GM23248 (cell line): Measurements from ENCODE around the gene LIMD2. TPM values are rescaled to one million over a fixed set of nuclear protein-coding genes. Genes with fewer than 3 reads are reported as not detected.

Experiments
- DNase-seq: peaks from one replicate; pipeline ENCODE4 v3.0.0-alpha.2; 2015
- H2AFZ ChIP-seq: fragments of 200-600 bp; sonication (generic); 2 replicates; pipeline ENCODE4 v1.6.1; 2016; ENCODE audit warnings: antibody characterized with exemption
- H3F3A ChIP-seq: fragments of 200-600 bp; sonication (generic); 2 replicates; pipeline ENCODE4 v1.6.1; 2016; ENCODE audit warnings: mild to moderate bottlenecking, antibody characterized with exemption, mixed run types; ENCODE audit not compliant: insufficient read depth
- H3K27ac ChIP-seq: fragments of 200-600 bp; sonication (generic); 2 replicates; pipeline ENCODE4 v1.5.1; 2016; ENCODE audit warnings: mild to moderate bottlenecking
- H3K27me3 ChIP-seq: fragments of 200-600 bp; sonication (generic); replicated peaks from 2 replicates; pipeline ENCODE4 v1.6.1; 2016; ENCODE audit warnings: mild to moderate bottlenecking; ENCODE audit not compliant: insufficient read depth
- H3K36me3 ChIP-seq: fragments of 200-600 bp; sonication (generic); 2 replicates; pipeline ENCODE4 v1.6.1; 2016; ENCODE audit warnings: low read depth, mild to moderate bottlenecking
- H3K4me1 ChIP-seq: fragments of 200-600 bp; sonication (generic); 2 replicates; pipeline ENCODE4 v1.6.1; 2016; ENCODE audit warnings: mild to moderate bottlenecking; ENCODE audit not compliant: insufficient read depth
- H3K4me2 ChIP-seq: fragments of 200-600 bp; sonication (generic); one replicate; pipeline ENCODE4 v1.6.1; 2016; ENCODE audit warnings: mild to moderate bottlenecking; ENCODE audit not compliant: unreplicated experiment
- H3K4me3 ChIP-seq: fragments of 200-600 bp; sonication (generic); 2 replicates; pipeline ENCODE4 v1.5.1; 2016; ENCODE audit warnings: mild to moderate bottlenecking
- H3K79me2 ChIP-seq: fragments of 200-600 bp; sonication (generic); 2 replicates; pipeline ENCODE4 v1.6.1; 2016; ENCODE audit warnings: mild to moderate bottlenecking; ENCODE audit not compliant: insufficient read depth
- H3K9ac ChIP-seq: fragments of 200-600 bp; sonication (generic); 2 replicates; pipeline ENCODE4 v1.6.1; 2016; ENCODE audit warnings: mild to moderate bottlenecking
- H3K9me2 ChIP-seq: fragments of 200-600 bp; sonication (generic); 2 replicates; pipeline ENCODE4 v1.6.1; 2016; ENCODE audit warnings: mixed run types, mild to moderate bottlenecking, moderate library complexity; ENCODE audit not compliant: insufficient read depth
- H3K9me3 ChIP-seq: fragments of 200-600 bp; sonication (generic); one replicate; pipeline ENCODE4 v1.6.1; 2017; ENCODE audit warnings: low read depth
- H4K20me1 ChIP-seq: fragments of 200-600 bp; sonication (generic); 2 replicates; pipeline ENCODE4 v1.6.0; 2016; ENCODE audit not compliant: insufficient read depth
- EZH2 ChIP-seq: fragments of 200-600 bp; sonication (generic); IDR thresholded peaks from 2 replicates; pipeline ENCODE4 v1.6.1; 2018; ENCODE audit warnings: antibody characterized with exemption, mild to moderate bottlenecking; ENCODE audit not compliant: insufficient read depth, poor library complexity, severe bottlenecking
- EZH2phosphoT487 ChIP-seq: fragments of 200-600 bp; sonication (generic); IDR thresholded peaks from 2 replicates; pipeline ENCODE4 v1.6.1; 2018; ENCODE audit warnings: antibody characterized with exemption, moderate library complexity, mild to moderate bottlenecking, low read depth; ENCODE audit not compliant: insufficient read depth
- WGBS, 2 experiments: methylation state at CpG; one replicate each; pipeline ENCODE4 v1.1.6; 2015 to 2017; ENCODE audit warnings: low lambda C conversion rate in 2 of 2, low coverage in 1 of 2; ENCODE audit errors: missing lambda C conversion rate in 2 of 2; 5-methylcytosine and 5-hydroxymethylcytosine counted together
- in situ Hi-C: fragments of 300-500 bp; cut with MboI; formaldehyde crosslinking; loops from 2 replicates; pipeline ENCODE4 v1.15.0; 2020
- polyA plus RNA-seq: library from polyadenylated mRNA; unstranded; fragments of >200 nt; fragmentation: Nextera tagmentation; extraction: Ambion mirVana; gene quantifications from 2 replicates; pipeline ENCODE4 v1.2.1, GENCODE V29; 2016
- total RNA-seq: library from RNA; depleted of rRNA; stranded (reverse); fragments of >200 nt; shearing (Covaris generic); gene quantifications from 2 replicates; pipeline ENCODE4 v1.2.3, GENCODE V29; 2014

Gene LIMD2
- total and polyA plus RNA-seq, 2 experiments from 2014 or later, result 9.1 to 15.8 TPM

DNA sequence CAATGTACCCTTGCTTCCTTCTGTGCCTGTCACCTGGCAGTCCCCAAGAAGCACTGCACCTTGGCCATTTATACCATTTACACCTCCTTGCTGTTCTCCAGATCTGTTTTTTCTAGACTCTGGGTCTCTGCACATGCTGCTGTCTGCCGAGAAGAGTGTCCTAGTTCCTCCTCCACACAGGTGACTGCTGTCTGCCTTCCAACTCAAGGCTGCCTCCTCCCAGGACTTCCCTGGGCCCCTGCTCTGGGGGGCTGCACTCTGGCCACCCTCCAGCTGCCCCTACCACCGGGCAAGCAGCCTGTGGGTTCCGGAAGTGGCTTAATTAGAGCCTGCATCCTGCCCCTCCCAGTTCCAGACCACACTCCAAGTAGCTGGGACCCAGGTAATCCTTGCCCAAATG lies 5.7 kb upstream of the LIMD2 start:
- Histone ChIP-seq H3K27ac (no peak overlapping the region), H3K4me2 (no peak overlapping the region), H3K36me3 (peaks cover 15% of the 10 kb centered on the region; the same call in 1 of the 2 replicates), H3K9ac (no peak overlapping the region), H3K4me1 (0 out of 2 replicates have a peak, but pooled peaks cover 4% of the 10 kb centered on the region), H3K27me3 (no peaks in the 10 kb centered on the region), H3F3A (peaks cover 5% of the 10 kb centered on the region; the same call in 1 of the 2 replicates), H4K20me1 (no peaks in the 10 kb centered on the region), H3K4me3 (no peak overlapping the region), H3K9me3 (no peaks in the 10 kb centered on the region), H3K9me2 (no peaks in the 10 kb centered on the region), H3K79me2 (no peaks in the 10 kb centered on the region), H2AFZ (no peak overlapping the region)
- in situ Hi-C loops, result no loop called here
- 90 to 91% methylated on average over 3 of the region's 3 CpGs for WGBS, 2 experiments
- TF ChIP-seq EZH2, result no peak
- no peak for DNase-seq

DNA sequence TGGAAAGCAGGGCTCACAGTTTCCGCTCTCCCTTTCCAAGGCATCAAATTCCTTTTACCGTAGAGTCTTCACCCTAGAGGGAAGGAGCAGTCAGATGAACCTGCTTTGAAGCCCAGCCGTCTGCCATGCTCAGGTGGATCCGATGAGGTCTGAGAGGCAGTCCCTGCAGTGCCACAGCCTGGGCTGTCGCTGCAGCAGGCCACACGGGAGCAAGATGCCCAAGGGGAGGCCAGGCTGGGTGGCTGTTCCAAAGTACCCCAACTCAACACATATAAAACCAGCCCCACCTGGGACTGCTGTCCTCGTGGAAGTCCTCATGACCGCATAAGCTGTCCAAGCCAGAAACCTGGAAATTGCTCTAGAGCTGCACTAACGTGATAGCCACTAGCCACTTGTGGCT lies 4.9 kb upstream of the LIMD2 start:
- Histone ChIP-seq H3K4me2 (no peak overlapping the region), H3K36me3 (peaks cover 15% of the 10 kb centered on the region; the same call in 1 of the 2 replicates), H2AFZ (no peak overlapping the region), H3K9me3 (no peaks in the 10 kb centered on the region), H3F3A (peaks cover 5% of the 10 kb centered on the region; the same call in 1 of the 2 replicates), H4K20me1 (no peaks in the 10 kb centered on the region), H3K9me2 (no peaks in the 10 kb centered on the region), H3K4me3 (no peak overlapping the region), H3K79me2 (no peaks in the 10 kb centered on the region), H3K27ac (no peak overlapping the region), H3K4me1 (0 out of 2 replicates have a peak, but pooled peaks cover 4% of the 10 kb centered on the region), H3K9ac (no peak overlapping the region), H3K27me3 (no peaks in the 10 kb centered on the region)
- in situ Hi-C loops, result no loop called here
- TF ChIP-seq EZH2phosphoT487 (no peak), EZH2 (no peak)
- DNase-seq, result no peak
- 89 to 91% methylated on average over 9 of the region's 9 CpGs for WGBS, 2 experiments

DNA sequence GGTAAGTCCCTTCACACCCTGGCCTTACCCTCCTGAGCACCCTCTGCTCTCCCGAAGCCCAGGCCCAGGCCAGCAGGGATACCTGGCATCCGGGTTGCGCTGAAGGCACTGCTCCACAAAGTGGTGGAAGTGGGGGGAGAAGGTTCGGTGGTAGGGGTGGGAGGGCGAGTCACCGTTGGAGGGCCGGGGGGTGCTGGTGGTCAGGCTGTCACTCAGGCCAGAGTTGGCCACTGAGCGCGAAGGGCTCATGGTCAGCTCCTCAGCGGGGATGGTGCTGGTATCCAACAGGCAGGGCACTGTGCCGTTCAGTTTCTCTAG lies 4.3 kb upstream of the LIMD2 start:
- DNase-seq, result no peak
- Histone ChIP-seq H3K27ac (no peak overlapping the region), H3K4me3 (no peak overlapping the region), H3K27me3 (no peaks in the 10 kb centered on the region), H3K4me1 (0 out of 2 replicates have a peak, but pooled peaks cover 4% of the 10 kb centered on the region), H3F3A (peaks cover 5% of the 10 kb centered on the region; the same call in 1 of the 2 replicates), H3K79me2 (no peaks in the 10 kb centered on the region), H3K9me3 (no peaks in the 10 kb centered on the region), H4K20me1 (no peaks in the 10 kb centered on the region), H3K4me2 (no peak overlapping the region), H3K9ac (no peak overlapping the region), H3K9me2 (no peaks in the 10 kb centered on the region), H3K36me3 (peaks cover 10% of the 10 kb centered on the region; the same call in 1 of the 2 replicates), H2AFZ (no peak overlapping the region)
- in situ Hi-C loops, result no loop called here
- no peak for TF ChIP-seq EZH2
- no peak for TF ChIP-seq EZH2phosphoT487
- 94 to 95% methylated on average over 5 to 11 of the region's 11 CpGs for WGBS, 2 experiments

DNA sequence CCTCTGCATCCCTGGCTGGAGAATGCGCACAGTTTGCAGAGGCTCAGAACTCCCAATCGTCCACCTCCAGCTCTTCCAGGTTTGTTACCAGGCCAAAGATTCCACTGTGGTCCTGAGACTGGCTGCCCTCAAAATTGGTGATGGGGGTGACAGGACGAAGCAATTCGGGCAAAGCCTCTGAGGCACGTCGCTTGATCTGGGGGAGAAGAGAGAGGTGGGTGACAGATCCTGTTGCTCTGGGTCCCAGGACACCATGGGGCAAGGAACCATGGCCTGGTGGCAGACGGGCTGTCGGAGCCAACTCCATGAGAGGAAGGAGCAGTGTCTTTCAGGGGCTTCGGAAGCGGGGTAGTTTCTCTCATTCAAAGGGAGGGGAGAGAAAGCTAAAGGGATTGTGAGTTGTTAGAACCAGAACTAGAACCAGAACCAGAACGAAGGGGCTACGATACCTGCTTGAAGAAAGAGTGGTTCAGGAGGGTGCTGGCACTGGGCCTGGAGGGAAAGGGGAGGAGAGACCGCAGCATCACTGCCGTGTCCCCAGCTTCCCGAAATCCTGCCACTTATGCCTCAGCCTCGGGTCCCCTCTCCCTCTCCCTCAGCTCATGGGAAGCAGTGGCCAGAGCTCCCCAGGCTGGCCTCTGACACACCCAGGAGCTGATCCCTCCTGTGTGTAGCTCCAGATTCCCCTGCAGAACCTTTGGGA lies 3.8 kb upstream of the LIMD2 start:
- DNase-seq, result no peak
- Histone ChIP-seq H4K20me1 (no peaks in the 10 kb centered on the region), H3K9ac (no peak overlapping the region), H3K36me3 (peaks cover 5% of the 10 kb centered on the region; the same call in 1 of the 2 replicates), H2AFZ (no peak overlapping the region), H3F3A (peaks cover 5% of the 10 kb centered on the region; the same call in 1 of the 2 replicates), H3K4me2 (no peak overlapping the region), H3K9me2 (no peaks in the 10 kb centered on the region), H3K9me3 (no peaks in the 10 kb centered on the region), H3K4me3 (no peak overlapping the region), H3K27me3 (no peaks in the 10 kb centered on the region), H3K79me2 (no peaks in the 10 kb centered on the region), H3K27ac (no peak overlapping the region), H3K4me1 (0 out of 2 replicates have a peak, but pooled peaks cover 4% of the 10 kb centered on the region)
- 96% methylated on average over 16 of the region's 16 CpGs for WGBS, 2 experiments
- in situ Hi-C loops, result no loop called here
- TF ChIP-seq EZH2phosphoT487 (no peak), EZH2 (no peak)
